HG03025 (cell line): ENCODE results near the gene SERPINE1.

ENCODE experiments used
- ATAC-seq: cut with Tn5 transposase; IDR thresholded peaks from one replicate; pipeline ENCODE4 v1.9.1; 2021; ENCODE audit warnings: mild to moderate bottlenecking, moderate library complexity; ENCODE audit not compliant: unreplicated experiment, low FRiP score

The SERPINE1 gene

GRCh38 chr7:101166909-101167644 lies 40.2 kb downstream of the SERPINE1 start:
- ATAC-seq, result no peak

- no peak for ATAC-seq
These were observed 40.9 kb downstream of the SERPINE1 start for GRCh38 chr7:101167645-101168411.

GRCh38 chr7:101168412-101169049 lies 41.6 kb downstream of the SERPINE1 start:
- ATAC-seq, result no peak

- no peak for ATAC-seq
These were observed 42.4 kb downstream of the SERPINE1 start for GRCh38 chr7:101169110-101169837.

- no peak for ATAC-seq
These were observed 43.1 kb downstream of the SERPINE1 start for GRCh38 chr7:101169838-101170551.

- ATAC-seq, result no peak
These were observed 43.9 kb downstream of the SERPINE1 start for GRCh38 chr7:101170617-101171441.

GRCh38 chr7:101171442-101171837 lies 44.5 kb downstream of the SERPINE1 start:
- no peak for ATAC-seq

GRCh38 chr7:101172005-101172853 lies 45.3 kb downstream of the SERPINE1 start:
- ATAC-seq, result no peak

- no peak for ATAC-seq
These were observed 46.2 kb downstream of the SERPINE1 start for GRCh38 chr7:101172854-101173751.

- no peak for ATAC-seq
These were observed 46.9 kb downstream of the SERPINE1 start for GRCh38 chr7:101173752-101174244.

- no peak for ATAC-seq
These were observed 47.5 kb downstream of the SERPINE1 start for GRCh38 chr7:101174322-101174854.

GRCh38 chr7:101175664-101176063 lies 48.8 kb downstream of the SERPINE1 start:
- ATAC-seq, result no peak

GRCh38 chr7:101177644-101178043 lies 50.7 kb downstream of the SERPINE1 start:
- ATAC-seq, result no peak

GRCh38 chr7:101179117-101179516 lies 52.2 kb downstream of the SERPINE1 start:
- ATAC-seq, result no peak

GRCh38 chr7:101179713-101180112 lies 52.8 kb downstream of the SERPINE1 start:
- no peak for ATAC-seq

- no peak for ATAC-seq
These were observed 53.3 kb downstream of the SERPINE1 start, which contains the start of gene NAT16 for GRCh38 chr7:101180130-101180755. Gene NAT16, minus strand, starts transcription at chr7:101180293. Its CDS starts 5,486 bp downstream, at chr7:101174807.
